ENCODE results near the gene CPED1. TPM values are rescaled to one million over a fixed set of nuclear protein-coding genes. Genes with fewer than 3 reads are reported as not detected.

The CPED1 gene
- total RNA-seq, 1 donor from 2014 or later = 27.3 TPM

- TF ChIP-seq POLR2AphosphoS5 (IDR thresholded peaks at IDR 0.05; ENCODE audit: insufficient read depth in 1 of 2, low read depth in 1 of 2) = no peak
- TF ChIP-seq CTCF (IDR thresholded peaks at IDR 0.05) = no peak
- TF ChIP-seq POLR2A (IDR thresholded peaks at IDR 0.05) = no peak
- no peak overlapping the region for H3K27ac ChIP-seq
- H3K36me3 ChIP-seq = no peaks in the 10 kb centered on the region
- H3K27me3 ChIP-seq = no peaks in the 10 kb centered on the region
- H3K4me3 ChIP-seq = no peak overlapping the region
- no peaks in the 10 kb centered on the region for H3K4me1 ChIP-seq
- H3K9me3 ChIP-seq = no peaks in the 10 kb centered on the region
- no peak for DNase-seq (ENCODE audit: extremely low spot score in 2 of 2)
- intact Hi-C loops (cut with DNase I) = no loop called here
Measured at GRCh38 chr7:121202834-121203233, 214.3 kb downstream of the CPED1 start.

- no peaks in the 10 kb centered on the region for H3K9me3 ChIP-seq
- DNase-seq (ENCODE audit: extremely low spot score in 2 of 2) = no peak
- no peak overlapping the region for H3K27ac ChIP-seq
- H3K27me3 ChIP-seq = no peaks in the 10 kb centered on the region
- no peak for TF ChIP-seq POLR2AphosphoS5 (IDR thresholded peaks at IDR 0.05; ENCODE audit: insufficient read depth in 1 of 2, low read depth in 1 of 2)
- TF ChIP-seq CTCF (IDR thresholded peaks at IDR 0.05) = no peak
- TF ChIP-seq POLR2A (IDR thresholded peaks at IDR 0.05) = no peak
- H3K36me3 ChIP-seq = no peaks in the 10 kb centered on the region
- intact Hi-C loops (cut with DNase I) = no loop called here
- H3K4me3 ChIP-seq = no peak overlapping the region
- no peaks in the 10 kb centered on the region for H3K4me1 ChIP-seq
Measured at GRCh38 chr7:121204537-121204936, 216.0 kb downstream of the CPED1 start.

- intact Hi-C loops (cut with DNase I) = no loop called here
- Histone ChIP-seq H3K9me3 (no peaks in the 10 kb centered on the region), H3K27me3 (no peaks in the 10 kb centered on the region), H3K4me1 (no peaks in the 10 kb centered on the region), H3K4me3 (no peak overlapping the region), H3K36me3 (no peaks in the 10 kb centered on the region), H3K27ac (no peak overlapping the region)
- TF ChIP-seq CTCF (IDR thresholded peaks at IDR 0.05) = no peak
- no peak for TF ChIP-seq POLR2AphosphoS5 (IDR thresholded peaks at IDR 0.05; ENCODE audit: insufficient read depth in 1 of 2, low read depth in 1 of 2)
- no peak for TF ChIP-seq POLR2A (IDR thresholded peaks at IDR 0.05)
- no peak for DNase-seq (ENCODE audit: extremely low spot score in 2 of 2)
Measured at GRCh38 chr7:121205777-121206176, 217.3 kb downstream of the CPED1 start.

- Histone ChIP-seq H3K27ac (no peak overlapping the region), H3K36me3 (no peaks in the 10 kb centered on the region), H3K9me3 (no peaks in the 10 kb centered on the region), H3K4me3 (no peak overlapping the region), H3K27me3 (no peaks in the 10 kb centered on the region), H3K4me1 (no peaks in the 10 kb centered on the region)
- TF ChIP-seq POLR2A (IDR thresholded peaks at IDR 0.05) (no peak), CTCF (IDR thresholded peaks at IDR 0.05) (no peak), POLR2AphosphoS5 (IDR thresholded peaks at IDR 0.05; ENCODE audit: insufficient read depth in 1 of 2, low read depth in 1 of 2) (no peak)
- DNase-seq (ENCODE audit: extremely low spot score in 2 of 2) = no peak
- intact Hi-C loops (cut with DNase I) = loop anchor here (5.0 kb wide), 1 partner anchor 226 kb away; no protein-coding TSS in a partner anchor
Measured at GRCh38 chr7:121211253-121211652, 222.7 kb downstream of the CPED1 start.

- intact Hi-C loops (cut with DNase I) = loop anchor here (5.0 kb wide), 1 partner anchor 225 kb away; no protein-coding TSS in a partner anchor
- Histone ChIP-seq H3K36me3 (no peaks in the 10 kb centered on the region), H3K4me3 (no peak overlapping the region), H3K27me3 (no peaks in the 10 kb centered on the region), H3K4me1 (no peaks in the 10 kb centered on the region), H3K27ac (no peak overlapping the region), H3K9me3 (no peaks in the 10 kb centered on the region)
- no peak for DNase-seq (ENCODE audit: extremely low spot score in 2 of 2)
- TF ChIP-seq POLR2AphosphoS5 (IDR thresholded peaks at IDR 0.05; ENCODE audit: insufficient read depth in 1 of 2, low read depth in 1 of 2) (no peak), CTCF (IDR thresholded peaks at IDR 0.05) (no peak), POLR2A (IDR thresholded peaks at IDR 0.05) (no peak)
Measured at GRCh38 chr7:121212036-121212435, 223.5 kb downstream of the CPED1 start.

All from vagina (tissue), 2 donors.